ENCODE results near the gene FADS2.

Gene FADS2

DNA sequence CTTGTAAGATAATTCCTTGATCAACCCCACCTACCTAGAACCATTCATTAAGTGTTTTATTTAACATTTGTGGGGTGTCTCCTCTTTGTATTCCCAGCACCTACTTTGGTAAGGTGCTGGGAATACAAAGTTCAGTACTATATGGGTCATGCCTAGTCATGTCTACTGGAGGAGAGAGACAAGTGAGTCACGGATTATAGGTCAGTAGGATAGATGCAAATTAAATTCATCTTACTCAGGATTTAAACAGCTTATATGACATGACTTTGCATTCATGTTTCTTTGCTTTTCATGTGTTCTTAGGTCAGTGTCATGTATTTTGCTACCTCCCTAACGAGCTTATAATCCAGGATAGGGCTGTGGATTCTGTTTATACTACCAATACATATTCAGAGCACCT is 7.9 kb upstream of the FADS2 start:
- no peak for DNase-seq (ENCODE audit: low read depth)

DNA sequence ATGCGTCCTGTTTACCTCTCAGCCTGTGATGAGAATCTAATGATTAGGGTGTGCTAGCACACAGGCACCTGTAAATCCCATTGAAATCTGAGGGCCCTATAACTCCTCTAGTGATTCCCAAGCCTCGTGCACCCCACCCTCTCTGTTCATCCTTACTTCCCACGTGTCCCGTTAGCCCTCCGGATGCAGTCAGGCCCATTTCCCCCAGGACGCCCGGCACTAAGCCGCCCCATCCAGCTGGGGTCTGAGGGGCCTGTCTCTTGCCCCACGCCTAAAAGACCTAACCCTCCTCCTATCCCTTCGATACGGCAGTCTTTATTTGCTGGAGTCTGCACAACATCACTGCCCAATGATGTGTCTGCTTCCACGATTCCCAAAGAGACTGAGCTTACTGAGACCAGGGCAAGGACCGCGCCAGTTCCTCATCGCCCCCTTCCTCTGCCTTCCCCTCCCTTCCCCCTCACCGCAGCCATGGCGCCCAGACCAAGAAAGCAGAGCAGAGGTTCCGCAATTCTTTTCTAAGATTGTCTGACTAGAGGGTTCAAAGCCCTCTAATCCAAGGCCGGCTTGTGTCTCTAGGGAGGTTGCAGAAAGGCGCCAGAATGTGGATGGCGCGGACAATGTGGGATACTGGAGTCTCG is 1.1 kb upstream of the FADS2 start:
- DNase-seq (ENCODE audit: low read depth), result no peak

DNA sequence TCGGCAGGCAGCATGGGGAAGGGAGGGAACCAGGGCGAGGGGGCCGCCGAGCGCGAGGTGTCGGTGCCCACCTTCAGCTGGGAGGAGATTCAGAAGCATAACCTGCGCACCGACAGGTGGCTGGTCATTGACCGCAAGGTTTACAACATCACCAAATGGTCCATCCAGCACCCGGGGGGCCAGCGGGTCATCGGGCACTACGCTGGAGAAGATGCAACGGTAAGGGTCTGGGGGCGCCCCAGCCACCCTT is 204 bp downstream of the FADS2 start:
- no peak for DNase-seq (ENCODE audit: low read depth)

DNA sequence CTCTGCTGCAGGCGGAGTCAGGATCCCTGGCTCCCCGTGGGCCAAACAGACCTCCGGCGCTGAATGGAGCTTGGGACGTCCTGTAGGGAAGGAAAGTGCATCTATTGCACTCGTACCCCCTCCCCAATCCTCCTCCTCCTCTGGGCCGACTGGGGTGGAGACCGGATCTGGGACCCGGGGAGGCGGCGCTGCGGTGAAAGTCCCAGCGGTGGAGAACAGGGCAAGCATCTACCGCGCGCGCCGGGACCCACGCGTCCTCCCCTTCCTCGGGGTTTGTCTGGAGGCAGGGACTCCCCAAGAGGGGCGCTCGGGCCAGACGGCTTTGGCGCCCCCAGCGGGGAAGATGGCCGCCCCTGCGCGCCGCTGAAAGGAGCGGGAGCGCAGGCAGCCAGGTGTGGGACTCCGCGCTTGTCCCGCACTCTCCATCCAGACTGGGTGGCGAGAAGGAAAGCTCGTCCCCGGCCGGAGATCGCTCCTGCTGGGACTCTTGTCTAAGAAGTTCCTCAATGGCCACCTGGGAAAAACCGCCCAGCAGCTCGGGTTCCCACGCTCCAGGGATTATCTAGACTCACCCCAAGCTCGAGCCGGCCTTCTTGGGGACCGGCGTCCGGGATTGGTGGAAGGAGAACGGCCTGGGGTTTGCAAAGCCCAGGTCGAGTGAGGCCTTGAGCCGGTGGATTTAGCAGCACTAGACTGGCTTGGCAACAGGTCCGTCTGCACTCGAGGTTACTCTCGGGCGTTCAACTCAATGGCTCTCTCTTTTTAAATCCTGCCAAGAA is 718 bp downstream of the FADS2 start:
- DNase-seq (ENCODE audit: low read depth), result peak; percentile 10

DNA sequence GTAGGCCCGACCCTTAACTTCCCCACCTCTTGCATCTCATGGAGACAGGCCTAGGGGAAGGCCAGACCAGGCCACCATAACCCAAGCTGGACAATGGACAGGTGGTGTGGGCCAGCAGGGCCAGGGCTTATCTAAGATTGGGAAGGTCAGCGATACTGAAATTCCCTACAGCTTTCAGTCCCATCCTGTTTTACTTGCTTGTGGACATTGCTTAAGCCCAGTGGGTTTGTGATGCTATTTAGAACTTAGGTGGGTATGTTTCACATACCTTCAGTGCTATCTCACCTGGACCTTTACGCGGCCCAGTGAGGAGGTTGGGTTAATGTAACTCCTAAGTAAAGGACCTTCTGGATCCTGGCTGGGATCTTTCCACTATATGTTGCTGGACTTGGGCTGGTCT is 1.7 kb downstream of the FADS2 start:
- no peak for DNase-seq (ENCODE audit: low read depth)

DNA sequence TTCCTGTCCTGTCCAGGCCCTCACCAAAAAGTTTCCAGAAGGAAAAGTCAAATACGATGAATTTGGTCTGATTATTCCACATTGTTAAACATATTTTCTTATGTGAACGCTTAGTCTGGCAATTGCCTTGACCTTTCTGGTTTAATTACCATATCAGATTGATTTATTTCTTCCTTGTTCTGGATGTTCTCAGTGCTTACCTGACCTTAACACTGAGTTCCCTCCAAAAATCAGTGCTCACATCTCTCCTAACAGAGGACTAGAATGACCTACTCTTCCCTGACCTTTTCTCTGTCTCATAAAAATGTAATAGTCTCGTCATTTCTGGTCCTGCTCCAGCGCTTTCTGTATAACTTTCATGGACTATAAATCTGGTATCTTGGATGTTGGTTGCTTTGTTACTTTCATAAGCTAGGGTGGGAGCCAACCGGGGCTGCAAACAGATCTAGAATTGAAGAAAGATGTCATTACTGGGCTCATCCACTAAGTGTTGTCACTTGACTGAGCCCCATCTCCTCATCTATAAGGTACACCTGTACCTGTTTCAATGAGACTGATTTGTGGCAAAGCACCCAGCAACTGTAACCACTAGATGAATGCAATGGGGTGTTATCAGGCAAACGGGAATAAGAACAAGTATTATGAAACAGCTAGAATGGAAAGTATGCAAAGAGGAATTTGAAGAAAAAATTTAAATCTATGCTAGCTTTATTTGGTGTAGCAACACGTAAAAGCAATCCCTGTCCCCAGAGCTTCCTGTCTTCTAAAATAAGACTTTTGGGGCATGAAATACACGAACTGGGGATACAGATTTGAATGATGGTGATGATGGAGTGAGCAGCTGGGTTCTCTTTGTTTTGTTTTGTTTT is 2.4 kb downstream of the FADS2 start:
- no peak for DNase-seq (ENCODE audit: low read depth)

DNA sequence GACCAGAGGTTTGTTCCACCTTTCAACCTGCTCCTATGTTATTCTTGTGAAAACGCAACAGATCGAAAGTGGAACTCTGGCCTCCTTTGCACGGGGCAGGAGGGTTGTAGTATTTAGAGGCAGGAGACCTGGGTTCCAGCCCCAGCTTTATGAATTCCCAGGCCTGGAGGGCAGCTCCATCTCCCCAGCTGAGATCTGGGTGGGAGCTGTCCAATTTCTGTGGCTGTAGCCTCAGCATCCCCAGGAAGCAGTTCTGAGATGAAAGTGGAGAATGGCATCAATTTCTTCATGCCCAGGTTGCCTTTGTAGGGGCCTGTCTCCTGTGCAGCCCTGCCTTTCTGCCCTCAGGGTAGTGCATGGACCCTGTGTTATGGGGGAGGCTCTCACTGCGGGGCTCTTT is 4.1 kb downstream of the FADS2 start:
- DNase-seq (ENCODE audit: low read depth), result no peak

DNA sequence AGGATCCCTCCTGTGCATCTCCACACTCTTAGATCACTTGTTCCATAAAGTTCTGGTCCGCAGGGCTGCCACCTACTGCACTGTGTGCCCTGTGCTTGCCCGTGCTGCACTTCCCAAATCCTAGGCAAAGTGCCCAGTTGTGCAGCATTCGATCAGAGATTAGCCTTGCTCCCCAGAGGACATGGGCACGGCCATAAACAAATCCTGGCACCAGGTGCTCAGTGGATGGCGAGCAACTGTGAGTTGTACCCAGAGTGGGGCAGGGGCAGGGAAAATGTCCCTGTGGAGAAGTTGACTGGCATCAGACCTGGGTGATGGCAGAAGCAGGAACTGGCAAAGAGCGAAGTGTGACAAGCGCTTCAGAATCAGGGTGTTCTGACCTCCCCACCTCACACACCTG is 4.7 kb downstream of the FADS2 start:
- no peak for DNase-seq (ENCODE audit: low read depth)

DNA sequence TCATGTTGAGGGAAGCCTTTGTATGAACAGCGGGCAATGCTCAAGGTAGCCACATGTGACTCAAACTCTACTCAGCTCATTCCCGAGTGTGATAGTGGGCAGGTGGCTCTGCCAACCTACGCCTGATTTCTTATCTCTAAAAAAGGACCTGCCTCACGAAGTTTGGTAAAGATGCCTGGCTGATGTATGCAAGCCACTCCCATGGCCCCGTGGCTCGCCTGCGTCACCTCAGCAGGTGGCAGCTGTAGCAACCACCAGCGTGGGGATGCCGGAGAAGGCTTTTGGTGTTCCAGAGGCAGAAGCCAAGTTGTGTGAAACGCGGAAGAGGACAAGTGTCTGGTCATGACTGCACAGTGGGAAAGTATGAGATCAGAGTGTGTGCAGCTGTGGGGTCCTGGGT is 5.4 kb downstream of the FADS2 start:
- no peak for DNase-seq (ENCODE audit: low read depth)

DNA sequence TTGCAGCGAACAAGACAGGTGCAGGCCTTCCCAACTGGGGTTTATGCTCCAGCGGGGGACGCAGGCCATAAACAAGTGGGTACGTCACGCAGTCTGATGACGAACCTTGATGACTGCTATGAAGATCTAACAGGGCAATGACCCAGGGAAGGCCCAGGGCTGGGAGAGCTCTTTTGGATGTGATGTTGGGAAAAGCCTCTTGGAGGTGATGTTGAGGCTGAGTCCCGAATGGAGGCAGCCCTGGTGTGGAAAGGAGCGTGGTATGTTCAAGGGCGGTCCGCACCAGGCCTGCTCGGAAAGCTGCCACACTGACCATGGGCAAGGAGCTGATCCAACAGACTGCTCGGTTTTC is 5.8 kb downstream of the FADS2 start:
- DNase-seq (ENCODE audit: low read depth), result no peak

DNA sequence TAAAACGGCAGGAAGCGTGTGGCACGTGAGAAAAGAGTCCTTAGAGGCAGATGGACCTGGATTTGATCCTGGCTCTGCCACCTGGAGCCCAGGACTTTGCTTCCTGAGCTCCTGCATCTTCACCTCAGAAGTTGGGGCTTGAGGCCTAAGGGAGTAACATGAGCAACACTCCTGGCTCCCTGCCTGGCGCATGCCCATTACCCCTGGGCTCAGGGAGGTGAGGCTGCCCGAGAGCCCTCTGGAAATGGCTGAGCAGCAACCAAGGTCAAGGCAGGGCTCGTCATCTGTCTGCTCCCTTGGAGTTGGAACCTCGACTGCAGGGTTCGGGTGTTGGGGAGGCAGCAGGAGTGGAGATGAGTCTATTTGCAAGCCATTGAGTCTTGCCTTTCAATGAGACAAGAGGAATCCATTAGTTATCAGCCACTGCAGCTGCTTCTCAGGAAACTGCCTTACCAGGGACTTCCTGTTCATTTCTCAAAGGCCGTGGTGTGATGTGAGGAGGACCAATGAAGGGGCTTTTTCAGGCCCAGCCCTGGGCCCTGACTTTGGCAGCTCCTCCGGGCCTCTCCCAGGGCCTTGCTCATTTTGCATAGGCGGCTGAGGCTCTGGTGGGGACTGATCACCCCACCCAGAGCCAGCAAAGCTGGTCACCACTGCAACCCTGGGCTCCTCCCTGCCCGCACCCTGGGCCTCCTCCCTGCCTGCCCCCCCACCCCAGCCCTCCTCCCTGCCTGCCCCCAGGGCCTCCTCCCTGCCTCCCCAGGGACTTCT is 6.4 kb downstream of the FADS2 start:
- DNase-seq (ENCODE audit: low read depth), result no peak

DNA sequence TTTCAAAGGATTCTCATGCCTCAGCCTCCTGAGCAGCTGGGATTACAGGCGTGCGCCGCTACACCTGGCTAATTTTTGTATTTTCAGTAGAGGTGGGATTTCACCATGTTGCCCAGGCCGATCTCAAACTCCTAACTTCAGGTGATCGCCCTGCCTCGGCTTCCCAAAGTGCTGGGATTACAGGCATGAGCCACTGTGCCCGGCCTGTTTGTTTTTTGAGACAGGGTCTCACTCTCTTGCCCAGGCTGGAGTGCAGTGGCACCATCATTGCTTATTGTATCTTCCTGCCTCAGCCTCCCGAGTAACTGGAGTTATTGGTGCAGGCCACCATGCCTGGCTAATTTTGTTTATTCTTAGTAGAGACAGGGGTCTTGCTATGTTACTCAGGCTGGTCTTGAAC is 8.1 kb downstream of the FADS2 start:
- no peak for DNase-seq (ENCODE audit: low read depth)

DNA sequence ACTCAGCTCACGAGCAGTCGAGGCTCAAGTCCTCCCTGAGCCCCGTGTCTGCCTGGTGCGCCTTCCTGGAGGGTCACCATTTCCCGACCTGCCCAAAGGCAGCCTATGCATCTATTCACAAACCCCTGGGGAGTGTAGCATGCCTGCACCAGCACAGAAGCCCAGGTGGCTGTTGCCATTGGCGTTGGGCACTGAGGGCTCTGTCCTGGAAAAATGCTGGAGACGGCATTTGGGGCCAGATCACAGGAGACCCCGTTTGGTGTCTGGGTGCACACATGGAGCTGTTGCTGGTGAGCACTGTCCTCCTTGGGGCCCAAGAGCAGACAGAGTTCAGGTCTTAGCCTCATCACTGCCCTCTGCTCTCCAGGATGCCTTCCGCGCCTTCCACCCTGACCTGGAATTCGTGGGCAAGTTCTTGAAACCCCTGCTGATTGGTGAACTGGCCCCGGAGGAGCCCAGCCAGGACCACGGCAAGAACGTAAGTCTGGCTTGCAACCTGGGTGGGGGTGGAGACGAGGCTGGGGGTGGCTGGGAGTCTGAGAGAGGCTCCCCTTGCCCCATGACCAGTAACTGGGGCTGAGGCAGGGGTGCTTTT is 9.4 kb downstream of the FADS2 start:
- DNase-seq (ENCODE audit: low read depth), result no peak

DNA sequence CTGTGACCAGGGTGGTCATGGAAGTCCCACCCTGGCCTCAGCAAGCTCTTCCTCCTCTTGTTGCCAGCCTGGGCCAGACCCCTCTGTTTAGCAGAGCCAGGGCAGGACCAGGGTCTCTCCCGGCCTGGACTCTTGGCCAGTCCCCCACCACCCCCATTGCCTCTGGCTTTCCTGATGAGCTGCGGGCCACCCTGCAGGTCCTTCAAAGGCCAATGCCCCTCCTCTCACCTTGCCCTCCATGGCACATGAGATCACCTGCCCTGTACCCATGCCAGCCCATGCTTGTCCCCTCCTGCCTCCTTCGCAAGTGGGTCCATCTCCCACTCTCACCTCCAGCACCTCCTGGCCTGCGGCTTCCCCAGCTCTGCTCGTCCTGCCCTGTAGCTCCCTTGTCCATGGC is 10.4 kb downstream of the FADS2 start:
- DNase-seq (ENCODE audit: low read depth), result no peak

DNA sequence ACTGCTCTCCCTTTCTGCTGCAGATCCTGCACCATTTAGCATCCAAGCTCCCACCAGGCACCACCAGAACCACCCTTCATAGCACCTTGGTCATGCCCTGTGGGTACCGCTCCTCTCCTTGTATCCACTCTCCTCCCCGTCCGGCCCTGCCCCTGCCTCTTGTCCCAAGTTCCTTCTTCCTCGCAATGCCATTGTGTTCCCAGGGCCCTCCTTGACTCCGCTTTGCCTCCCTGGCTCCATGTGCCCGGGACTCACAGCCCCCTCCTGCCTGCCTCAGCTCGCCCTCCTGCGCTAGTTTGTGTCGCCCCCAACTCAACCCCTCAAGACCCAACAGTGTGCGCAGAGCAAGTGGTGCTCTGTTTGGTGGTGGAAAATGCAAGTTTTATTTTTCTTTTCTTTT is 10.8 kb downstream of the FADS2 start:
- DNase-seq (ENCODE audit: low read depth), result no peak

DNA sequence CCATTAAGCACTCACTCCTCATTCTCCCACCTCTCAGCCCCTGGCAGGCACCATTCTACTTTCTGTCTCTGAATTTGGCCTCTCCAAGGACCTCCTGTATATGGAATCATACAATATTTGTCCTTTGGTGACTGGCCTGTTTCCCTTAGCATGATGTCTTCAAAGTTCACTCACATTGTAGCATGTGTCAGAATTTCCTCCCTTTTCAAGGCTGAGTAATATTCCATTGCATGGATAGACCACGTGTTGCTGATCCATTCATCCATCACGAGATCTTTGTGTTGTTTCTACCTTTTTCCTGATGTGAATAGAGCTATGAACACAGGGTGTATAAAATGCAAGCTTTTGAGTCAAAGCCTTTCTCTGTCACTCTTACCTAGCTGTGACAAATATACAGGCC is 11.6 kb downstream of the FADS2 start:
- no peak for DNase-seq (ENCODE audit: low read depth)

DNA sequence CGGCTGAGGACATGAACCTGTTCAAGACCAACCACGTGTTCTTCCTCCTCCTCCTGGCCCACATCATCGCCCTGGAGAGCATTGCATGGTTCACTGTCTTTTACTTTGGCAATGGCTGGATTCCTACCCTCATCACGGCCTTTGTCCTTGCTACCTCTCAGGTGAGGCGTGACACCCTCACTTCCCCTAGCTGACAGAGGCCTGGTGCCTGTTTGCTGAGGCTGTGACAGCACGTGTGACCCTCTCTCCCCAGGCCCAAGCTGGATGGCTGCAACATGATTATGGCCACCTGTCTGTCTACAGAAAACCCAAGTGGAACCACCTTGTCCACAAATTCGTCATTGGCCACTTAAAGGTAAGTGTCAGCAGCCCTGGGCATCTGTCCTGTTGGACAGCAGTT is 12.3 kb downstream of the FADS2 start:
- DNase-seq (ENCODE audit: low read depth), result no peak

DNA sequence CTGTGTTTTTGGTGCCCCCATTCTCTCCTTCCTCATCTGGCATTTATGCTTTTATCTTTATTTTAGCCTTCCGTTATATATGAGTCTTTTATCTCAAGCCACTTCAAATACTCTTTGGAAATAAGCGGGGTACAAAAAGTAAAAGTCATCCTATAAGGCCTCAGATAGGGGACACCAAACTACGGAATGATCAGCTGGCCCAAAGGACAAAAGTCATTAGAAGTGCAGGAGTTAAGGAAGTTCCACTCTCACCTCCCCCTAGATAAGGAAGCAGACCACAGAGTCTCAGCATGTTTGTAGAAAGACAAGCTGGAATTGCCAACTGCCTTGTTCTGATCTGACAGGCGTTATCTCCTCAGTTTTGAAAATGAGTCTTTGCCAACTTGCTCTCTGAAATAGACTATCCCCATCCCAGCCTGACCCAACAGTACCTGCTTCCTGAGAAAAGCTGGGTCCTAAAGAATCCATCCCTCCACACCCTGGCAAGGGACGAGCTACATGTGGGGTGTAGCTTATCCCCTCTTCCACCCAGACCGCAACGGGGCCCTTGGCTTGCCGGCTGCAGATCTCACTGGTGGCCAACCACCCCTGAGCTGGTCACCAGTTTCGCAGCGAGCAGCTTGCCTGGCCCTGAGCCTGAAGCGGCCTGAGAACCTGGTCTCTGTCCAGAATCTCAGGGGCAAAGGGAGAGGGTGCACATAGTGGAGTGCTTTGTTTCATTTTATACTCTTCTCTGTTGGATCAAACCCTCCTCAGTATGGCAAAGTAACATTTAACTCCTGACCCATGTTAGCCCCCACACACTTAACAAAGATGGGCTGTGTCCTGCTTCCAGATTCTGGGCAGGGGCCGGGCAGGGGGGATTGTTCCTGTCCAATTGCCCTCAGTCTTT is 13.8 kb downstream of the FADS2 start:
- DNase-seq (ENCODE audit: low read depth), result no peak

DNA sequence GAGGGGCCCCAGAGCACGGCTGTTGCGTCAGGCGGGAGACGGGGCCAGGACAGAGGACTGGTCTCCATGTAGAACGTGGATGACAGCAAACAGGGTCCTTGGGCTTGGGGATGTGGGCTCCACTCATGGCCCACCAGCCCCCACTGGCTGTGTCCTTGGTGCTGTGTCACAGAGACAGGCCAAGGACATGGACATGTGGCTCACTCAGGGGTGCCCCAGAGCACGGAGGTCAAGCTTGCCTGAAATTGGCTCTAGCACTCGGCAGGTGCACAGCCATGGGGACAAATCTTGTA is 14.4 kb downstream of the FADS2 start:
- DNase-seq (ENCODE audit: low read depth), result no peak

DNA sequence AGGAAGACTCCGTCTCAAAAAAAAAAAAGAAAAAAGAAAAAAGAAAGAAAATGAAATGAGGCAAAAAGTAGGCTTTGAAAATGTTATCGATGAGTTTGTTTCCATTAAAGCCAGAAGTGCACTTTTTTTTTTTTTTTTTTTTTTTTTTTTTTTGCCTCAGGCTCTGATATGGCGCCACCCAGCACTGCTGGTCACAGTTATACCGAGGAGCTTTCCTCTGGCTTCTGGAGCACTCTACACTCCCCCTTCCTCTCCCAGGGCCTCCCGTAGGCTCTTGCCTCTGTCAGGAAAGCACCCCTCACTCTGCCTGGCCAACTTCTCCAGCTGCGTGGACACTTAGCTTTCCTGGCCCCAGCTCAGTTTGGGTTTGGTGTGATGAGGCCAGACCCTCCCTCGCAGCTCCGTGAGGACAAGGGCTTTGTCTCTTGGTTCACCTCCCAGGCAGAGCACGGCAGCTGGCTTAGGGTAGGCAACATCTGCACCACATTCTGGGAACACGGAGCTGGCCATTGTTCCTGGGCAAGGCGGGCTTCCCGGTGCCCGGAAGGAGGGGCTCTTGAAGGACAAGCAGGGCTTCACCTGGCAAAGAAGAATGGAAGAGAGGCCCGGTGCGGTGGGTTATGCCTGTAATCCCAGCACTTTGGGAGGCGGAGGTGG is 16.9 kb downstream of the FADS2 start:
- no peak for DNase-seq (ENCODE audit: low read depth)
